GM21528 (cell line): ENCODE measurements around the gene ADCY4.

Experiments used
- ATAC-seq: cut with Tn5 transposase; IDR thresholded peaks from one replicate; pipeline ENCODE4 v1.9.1; 2021; ENCODE audit warnings: mild to moderate bottlenecking, moderate library complexity; ENCODE audit not compliant: unreplicated experiment, low FRiP score

The ADCY4 gene

GRCh38 chr14:24280797-24281460, 53.9 kb downstream of the ADCY4 start:
- no peak for ATAC-seq

- ATAC-seq, result peak; percentile 49
Measured at GRCh38 chr14:24279301-24280186, 55.3 kb downstream of the ADCY4 start.

GRCh38 chr14:24278424-24278823, 56.4 kb downstream of the ADCY4 start:
- no peak for ATAC-seq

GRCh38 chr14:24277606-24278321, 57.1 kb downstream of the ADCY4 start:
- no peak for ATAC-seq

- no peak for ATAC-seq
Measured at GRCh38 chr14:24277071-24277470, 57.8 kb downstream of the ADCY4 start.

- ATAC-seq, result peak; percentile 40
Measured at GRCh38 chr14:24274101-24274543, 60.7 kb downstream of the ADCY4 start.

GRCh38 chr14:24273422-24273998, 61.4 kb downstream of the ADCY4 start:
- ATAC-seq, result no peak

GRCh38 chr14:24272467-24272866, 62.4 kb downstream of the ADCY4 start:
- no peak for ATAC-seq

- no peak for ATAC-seq
Measured at GRCh38 chr14:24271834-24272263, 63.0 kb downstream of the ADCY4 start.

GRCh38 chr14:24271134-24271833, 63.6 kb downstream of the ADCY4 start, which contains the start of gene RABGGTA:
RABGGTA (minus strand) TSS chr14:24271597; CDS start chr14:24271115, 482 bp downstream.
- ATAC-seq, result peak; percentile 83

- ATAC-seq, result no peak
Measured at GRCh38 chr14:24270537-24271133, 64.2 kb downstream of the ADCY4 start.

- no peak for ATAC-seq
Measured at GRCh38 chr14:24269910-24270536, 64.8 kb downstream of the ADCY4 start.

GRCh38 chr14:24269368-24269767, 65.5 kb downstream of the ADCY4 start:
- no peak for ATAC-seq
